C4-2B (cell line): ENCODE data around the gene CCNI2.

Source experiments
- H3K27ac ChIP-seq: fragments of 450-650 bp; 2 replicates; pipeline ENCODE4 v1.5.1; 2017
- CTCF ChIP-seq: fragments of 450-650 bp; conservative IDR thresholded peaks from 2 replicates; pipeline ENCODE4 v1.5.1; 2017; ENCODE audit warnings: mild to moderate bottlenecking
- ZFX ChIP-seq: fragments of 450-650 bp; IDR thresholded peaks from 2 replicates; pipeline ENCODE4 v1.6.1; 2017

Gene CCNI2

GRCh38 chr5:132742158-132742557 is 5.1 kb upstream of the CCNI2 start:
- TF ChIP-seq ZFX (no peak), CTCF (no peak)

GRCh38 chr5:132742626-132743025 is 4.6 kb upstream of the CCNI2 start:
- no peak overlapping the region for H3K27ac ChIP-seq
- TF ChIP-seq ZFX: no peak
- no peak for TF ChIP-seq CTCF

More at GRCh38 chr5:132742158-132742557, 5.1 kb upstream of the CCNI2 start:
- no peak overlapping the region for H3K27ac ChIP-seq

- TF ChIP-seq ZFX: no peak
- no peak for TF ChIP-seq CTCF
- H3K27ac ChIP-seq: no peak overlapping the region
Measured at GRCh38 chr5:132744659-132745058, 2.6 kb upstream of the CCNI2 start.

- TF ChIP-seq CTCF (no peak), ZFX (no peak)
- no peak overlapping the region for H3K27ac ChIP-seq
Measured at GRCh38 chr5:132746592-132746953, 653 bp upstream of the CCNI2 start.

GRCh38 chr5:132747616-132748440 is 602 bp downstream of the CCNI2 start:
- H3K27ac ChIP-seq: no peak overlapping the region
- no peak for TF ChIP-seq CTCF
- no peak for TF ChIP-seq ZFX

- TF ChIP-seq ZFX: no peak
- no peak for TF ChIP-seq CTCF
- H3K27ac ChIP-seq: no peak overlapping the region
Measured at GRCh38 chr5:132748522-132749000, 1.3 kb downstream of the CCNI2 start.

GRCh38 chr5:132749506-132749905 is 2.3 kb downstream of the CCNI2 start:
- no peak overlapping the region for H3K27ac ChIP-seq
- TF ChIP-seq CTCF: no peak
- TF ChIP-seq ZFX: no peak
